PFSK-1 (cell line): ENCODE measurements around the gene COL4A2.

Experiments
- FOXP2 ChIP-seq: optimal IDR thresholded peaks from 2 replicates; pipeline ENCODE3; 2011; ENCODE audit warnings: borderline replicate concordance, control low read depth, inconsistent platforms; ENCODE audit not compliant: insufficient read depth; ENCODE audit errors: extremely low read length, extremely low read depth
- POLR2AphosphoS5 ChIP-seq: IDR thresholded peaks from 2 replicates; pipeline ENCODE4 v1.6.1; 2012; ENCODE audit warnings: low read depth, mild to moderate bottlenecking, control low read depth, low read length, moderate library complexity
- SIN3A ChIP-seq: IDR thresholded peaks from 2 replicates; pipeline ENCODE4 v1.6.1; 2012; ENCODE audit warnings: mild to moderate bottlenecking, low read length, moderate library complexity, borderline replicate concordance; ENCODE audit not compliant: insufficient read depth
- TAF1 ChIP-seq: IDR thresholded peaks from 2 replicates; pipeline ENCODE4 v1.6.1; 2012; ENCODE audit warnings: low read length, control low read depth, borderline replicate concordance; ENCODE audit not compliant: insufficient read depth
- TF ChIP-seq, protein P1 (sequence below), 2 experiments: IDR thresholded peaks; 2 replicates each; pipeline versions ENCODE4 v1.6.1 to v1.8.0; 2011 to 2012; ENCODE audit warnings: low read depth in 2 of 2, low read length in 2 of 2, control low read depth in 1 of 2, inconsistent platforms in 1 of 2, mild to moderate bottlenecking in 1 of 2, moderate library complexity in 1 of 2; ENCODE audit not compliant: insufficient read depth in 1 of 2

COL4A2 gene

GRCh38 chr13:110310541-110311442, 3.7 kb downstream of the COL4A2 start:
- no peak for TF ChIP-seq SIN3A
- no peak for TF ChIP-seq TAF1
- no peak for TF ChIP-seq FOXP2
- TF ChIP-seq, protein P1, sequence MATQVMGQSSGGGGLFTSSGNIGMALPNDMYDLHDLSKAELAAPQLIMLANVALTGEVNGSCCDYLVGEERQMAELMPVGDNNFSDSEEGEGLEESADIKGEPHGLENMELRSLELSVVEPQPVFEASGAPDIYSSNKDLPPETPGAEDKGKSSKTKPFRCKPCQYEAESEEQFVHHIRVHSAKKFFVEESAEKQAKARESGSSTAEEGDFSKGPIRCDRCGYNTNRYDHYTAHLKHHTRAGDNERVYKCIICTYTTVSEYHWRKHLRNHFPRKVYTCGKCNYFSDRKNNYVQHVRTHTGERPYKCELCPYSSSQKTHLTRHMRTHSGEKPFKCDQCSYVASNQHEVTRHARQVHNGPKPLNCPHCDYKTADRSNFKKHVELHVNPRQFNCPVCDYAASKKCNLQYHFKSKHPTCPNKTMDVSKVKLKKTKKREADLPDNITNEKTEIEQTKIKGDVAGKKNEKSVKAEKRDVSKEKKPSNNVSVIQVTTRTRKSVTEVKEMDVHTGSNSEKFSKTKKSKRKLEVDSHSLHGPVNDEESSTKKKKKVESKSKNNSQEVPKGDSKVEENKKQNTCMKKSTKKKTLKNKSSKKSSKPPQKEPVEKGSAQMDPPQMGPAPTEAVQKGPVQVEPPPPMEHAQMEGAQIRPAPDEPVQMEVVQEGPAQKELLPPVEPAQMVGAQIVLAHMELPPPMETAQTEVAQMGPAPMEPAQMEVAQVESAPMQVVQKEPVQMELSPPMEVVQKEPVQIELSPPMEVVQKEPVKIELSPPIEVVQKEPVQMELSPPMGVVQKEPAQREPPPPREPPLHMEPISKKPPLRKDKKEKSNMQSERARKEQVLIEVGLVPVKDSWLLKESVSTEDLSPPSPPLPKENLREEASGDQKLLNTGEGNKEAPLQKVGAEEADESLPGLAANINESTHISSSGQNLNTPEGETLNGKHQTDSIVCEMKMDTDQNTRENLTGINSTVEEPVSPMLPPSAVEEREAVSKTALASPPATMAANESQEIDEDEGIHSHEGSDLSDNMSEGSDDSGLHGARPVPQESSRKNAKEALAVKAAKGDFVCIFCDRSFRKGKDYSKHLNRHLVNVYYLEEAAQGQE (IDR thresholded peaks at IDR 0.05; ENCODE audit: insufficient read depth in 1 of 2, low read depth in 2 of 2, low read length in 2 of 2), result no peak
- TF ChIP-seq POLR2AphosphoS5, result no peak

- TF ChIP-seq SIN3A, result no peak
- TF ChIP-seq POLR2AphosphoS5, result no peak
- TF ChIP-seq TAF1, result no peak
- TF ChIP-seq, protein P1 (IDR thresholded peaks at IDR 0.05; ENCODE audit: insufficient read depth in 1 of 2, low read depth in 2 of 2, low read length in 2 of 2), result no peak
- no peak for TF ChIP-seq FOXP2
Observed at GRCh38 chr13:110311443-110312338, 4.6 kb downstream of the COL4A2 start.

DNA sequence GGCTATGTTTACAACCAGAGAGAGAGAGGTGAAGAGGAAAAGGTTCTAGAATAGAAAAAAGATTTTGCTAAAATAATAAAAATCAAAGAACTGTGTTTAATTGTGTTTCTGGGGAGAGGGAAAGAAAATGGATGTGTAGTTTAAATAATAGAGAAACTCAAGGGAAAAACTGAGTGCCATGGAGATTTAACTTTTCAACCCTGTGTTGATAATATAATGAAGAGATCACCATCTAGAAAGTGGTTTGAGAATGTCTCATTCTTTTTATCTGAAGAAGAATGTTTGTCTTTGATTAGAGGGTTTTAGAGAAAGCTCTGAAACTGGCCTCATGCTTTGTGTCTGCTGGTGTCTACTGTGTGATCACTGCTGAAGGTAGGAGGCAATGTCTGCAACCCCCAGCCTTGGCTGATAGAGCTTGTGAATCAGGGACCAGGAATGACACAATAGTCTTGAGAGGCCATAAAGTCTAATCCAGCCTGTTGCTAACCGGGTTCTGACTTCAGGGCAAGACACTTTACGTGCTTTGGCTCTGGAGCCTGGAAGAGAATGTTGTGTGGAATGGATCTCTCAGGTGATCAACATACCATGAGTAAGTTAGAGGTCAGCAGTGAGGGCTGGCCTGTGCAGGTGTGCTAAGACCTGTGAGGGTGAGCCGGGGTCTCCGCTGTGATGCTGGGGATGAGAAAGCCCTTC, 5.4 kb downstream of the COL4A2 start:
- TF ChIP-seq SIN3A, result no peak
- no peak for TF ChIP-seq POLR2AphosphoS5
- no peak for TF ChIP-seq FOXP2
- no peak for TF ChIP-seq TAF1
- TF ChIP-seq, protein P1 (IDR thresholded peaks at IDR 0.05; ENCODE audit: insufficient read depth in 1 of 2, low read depth in 2 of 2, low read length in 2 of 2), result no peak

- TF ChIP-seq TAF1 (no peak), FOXP2 (no peak), SIN3A (no peak), POLR2AphosphoS5 (no peak)
- TF ChIP-seq, protein P1 (IDR thresholded peaks at IDR 0.05; ENCODE audit: insufficient read depth in 1 of 2, low read depth in 2 of 2, low read length in 2 of 2), result no peak
Observed at GRCh38 chr13:110314516-110315245, 7.6 kb downstream of the COL4A2 start.
